Adipocyte (in vitro differentiated cells): ENCODE data around the gene CNOT1.

Experiments used
- DNase-seq: peaks from one replicate; pipeline ENCODE4 v3.0.0-alpha.2; 2015; ENCODE audit warnings: low read depth
- H3K27me3 ChIP-seq: replicated peaks from 2 replicates; pipeline ENCODE4 v1.7.0; 2013; ENCODE audit warnings: mild to moderate bottlenecking, low read length, moderate library complexity; ENCODE audit not compliant: control insufficient read depth, insufficient read depth
- H3K36me3 ChIP-seq: 2 replicates; pipeline ENCODE4 v1.7.0; 2013; ENCODE audit warnings: low read length, mild to moderate bottlenecking, moderate library complexity; ENCODE audit not compliant: control insufficient read depth, insufficient read depth, severe bottlenecking
- H3K4me1 ChIP-seq: 2 replicates; pipeline ENCODE4 v1.7.0; 2013; ENCODE audit warnings: mild to moderate bottlenecking, low read length, moderate library complexity; ENCODE audit not compliant: control insufficient read depth, insufficient read depth
- H3K4me3 ChIP-seq: 2 replicates; pipeline ENCODE4 v1.7.0; 2013; ENCODE audit warnings: mild to moderate bottlenecking, low read length, moderate library complexity
- H3K9ac ChIP-seq: 2 replicates; pipeline ENCODE4 v1.7.0; 2013; ENCODE audit warnings: mild to moderate bottlenecking, low read length, moderate library complexity
- H3K9me3 ChIP-seq: 2 replicates; pipeline ENCODE4 v1.7.0; 2013; ENCODE audit warnings: mild to moderate bottlenecking, low read length, moderate library complexity; ENCODE audit not compliant: control insufficient read depth

The CNOT1 gene

GRCh38 chr16:58608601-58609136, 21.0 kb downstream of the CNOT1 start:
- no peak overlapping the region for H3K9ac ChIP-seq
- peaks cover 8% of the 10 kb centered on the region for H3K36me3 ChIP-seq
- no peaks in the 10 kb centered on the region for H3K27me3 ChIP-seq
- H3K4me1 ChIP-seq, result peaks cover 3% of the 10 kb centered on the region
- H3K9me3 ChIP-seq, result no peaks in the 10 kb centered on the region
- no peak for DNase-seq
- H3K4me3 ChIP-seq, result no peak overlapping the region

- no peaks in the 10 kb centered on the region for H3K9me3 ChIP-seq
- no peaks in the 10 kb centered on the region for H3K27me3 ChIP-seq
- no peak for DNase-seq
- no peaks in the 10 kb centered on the region for H3K4me1 ChIP-seq
- no peak overlapping the region for H3K9ac ChIP-seq
- peaks cover 8% of the 10 kb centered on the region for H3K36me3 ChIP-seq
- no peak overlapping the region for H3K4me3 ChIP-seq
Observed at GRCh38 chr16:58605562-58605961, 24.1 kb downstream of the CNOT1 start.

- DNase-seq, result no peak
- Histone ChIP-seq H3K27me3 (no peaks in the 10 kb centered on the region), H3K9me3 (no peaks in the 10 kb centered on the region), H3K9ac (no peak overlapping the region), H3K4me1 (peaks cover 17% of the 10 kb centered on the region), H3K36me3 (peaks cover 54% of the 10 kb centered on the region), H3K4me3 (no peak overlapping the region)
Observed at GRCh38 chr16:58591083-58591482, 38.5 kb downstream of the CNOT1 start.

GRCh38 chr16:58589326-58589905, 40.2 kb downstream of the CNOT1 start:
- H3K4me1 ChIP-seq, result peaks cover 27% of the 10 kb centered on the region
- H3K36me3 ChIP-seq, result peaks cover 60% of the 10 kb centered on the region
- H3K9me3 ChIP-seq, result no peaks in the 10 kb centered on the region
- peak; percentile 62 for DNase-seq
- no peaks in the 10 kb centered on the region for H3K27me3 ChIP-seq
- no peak overlapping the region for H3K4me3 ChIP-seq
- H3K9ac ChIP-seq, result no peak overlapping the region

GRCh38 chr16:58588406-58588805, 41.2 kb downstream of the CNOT1 start:
- Histone ChIP-seq H3K4me1 (peaks cover 31% of the 10 kb centered on the region), H3K4me3 (no peak overlapping the region), H3K36me3 (peaks cover 60% of the 10 kb centered on the region), H3K9ac (no peak overlapping the region), H3K9me3 (no peaks in the 10 kb centered on the region), H3K27me3 (no peaks in the 10 kb centered on the region)
- DNase-seq, result no peak

- Histone ChIP-seq H3K27me3 (no peaks in the 10 kb centered on the region), H3K4me3 (no peak overlapping the region), H3K9me3 (no peaks in the 10 kb centered on the region), H3K4me1 (peaks cover 38% of the 10 kb centered on the region), H3K9ac (no peak overlapping the region), H3K36me3 (peaks cover 66% of the 10 kb centered on the region)
- DNase-seq, result no peak
Observed at GRCh38 chr16:58586340-58587030, 43.1 kb downstream of the CNOT1 start.

GRCh38 chr16:58584831-58585505, 44.7 kb downstream of the CNOT1 start:
- H3K4me1 ChIP-seq, result peaks cover 38% of the 10 kb centered on the region

GRCh38 chr16:58582971-58583765, 46.5 kb downstream of the CNOT1 start:
- H3K4me3 ChIP-seq, result no peak overlapping the region
- peaks cover 30% of the 10 kb centered on the region for H3K4me1 ChIP-seq
- H3K27me3 ChIP-seq, result no peaks in the 10 kb centered on the region
- no peaks in the 10 kb centered on the region for H3K9me3 ChIP-seq
- peaks cover 91% of the 10 kb centered on the region for H3K36me3 ChIP-seq
- no peak overlapping the region for H3K9ac ChIP-seq
- peak; percentile 55 for DNase-seq

More at GRCh38 chr16:58584831-58585505, 44.7 kb downstream of the CNOT1 start:
- peaks cover 82% of the 10 kb centered on the region for H3K36me3 ChIP-seq
- no peaks in the 10 kb centered on the region for H3K9me3 ChIP-seq
- H3K27me3 ChIP-seq, result no peaks in the 10 kb centered on the region
- no peak overlapping the region for H3K4me3 ChIP-seq
- DNase-seq, result no peak
- H3K9ac ChIP-seq, result no peak overlapping the region

GRCh38 chr16:58582133-58582532, 47.5 kb downstream of the CNOT1 start:
- Histone ChIP-seq H3K36me3 (peaks cover 91% of the 10 kb centered on the region), H3K4me1 (peaks cover 25% of the 10 kb centered on the region), H3K9ac (no peak overlapping the region), H3K27me3 (no peaks in the 10 kb centered on the region), H3K4me3 (no peak overlapping the region), H3K9me3 (no peaks in the 10 kb centered on the region)
- DNase-seq, result no peak

- Histone ChIP-seq H3K36me3 (peaks cover 93% of the 10 kb centered on the region), H3K27me3 (no peaks in the 10 kb centered on the region), H3K4me3 (no peak overlapping the region), H3K9ac (no peak overlapping the region), H3K4me1 (peaks cover 13% of the 10 kb centered on the region), H3K9me3 (no peaks in the 10 kb centered on the region)
- no peak for DNase-seq
Observed at GRCh38 chr16:58579587-58579986, 50.0 kb downstream of the CNOT1 start.

GRCh38 chr16:58578642-58579041, 51.0 kb downstream of the CNOT1 start:
- Histone ChIP-seq H3K27me3 (no peaks in the 10 kb centered on the region), H3K4me3 (no peak overlapping the region), H3K4me1 (peaks cover 8% of the 10 kb centered on the region), H3K9me3 (no peaks in the 10 kb centered on the region), H3K9ac (no peak overlapping the region), H3K36me3 (peaks cover 98% of the 10 kb centered on the region)
- DNase-seq, result no peak
